Smooth muscle cell of the pulmonary artery (primary cell): ENCODE results near the gene TACO1. TPM values are rescaled to one million over a fixed set of nuclear protein-coding genes. Genes with fewer than 3 reads are reported as not detected.

ENCODE experiments used
- total RNA-seq: library from RNA; depleted of rRNA; stranded (reverse); fragments of >200 nt; gene quantifications from 2 replicates; pipeline ENCODE4 v1.2.3, GENCODE V29; 2014

The TACO1 gene
- 11.7 and 14.1 TPM in 2 replicates for total RNA-seq

DNA sequence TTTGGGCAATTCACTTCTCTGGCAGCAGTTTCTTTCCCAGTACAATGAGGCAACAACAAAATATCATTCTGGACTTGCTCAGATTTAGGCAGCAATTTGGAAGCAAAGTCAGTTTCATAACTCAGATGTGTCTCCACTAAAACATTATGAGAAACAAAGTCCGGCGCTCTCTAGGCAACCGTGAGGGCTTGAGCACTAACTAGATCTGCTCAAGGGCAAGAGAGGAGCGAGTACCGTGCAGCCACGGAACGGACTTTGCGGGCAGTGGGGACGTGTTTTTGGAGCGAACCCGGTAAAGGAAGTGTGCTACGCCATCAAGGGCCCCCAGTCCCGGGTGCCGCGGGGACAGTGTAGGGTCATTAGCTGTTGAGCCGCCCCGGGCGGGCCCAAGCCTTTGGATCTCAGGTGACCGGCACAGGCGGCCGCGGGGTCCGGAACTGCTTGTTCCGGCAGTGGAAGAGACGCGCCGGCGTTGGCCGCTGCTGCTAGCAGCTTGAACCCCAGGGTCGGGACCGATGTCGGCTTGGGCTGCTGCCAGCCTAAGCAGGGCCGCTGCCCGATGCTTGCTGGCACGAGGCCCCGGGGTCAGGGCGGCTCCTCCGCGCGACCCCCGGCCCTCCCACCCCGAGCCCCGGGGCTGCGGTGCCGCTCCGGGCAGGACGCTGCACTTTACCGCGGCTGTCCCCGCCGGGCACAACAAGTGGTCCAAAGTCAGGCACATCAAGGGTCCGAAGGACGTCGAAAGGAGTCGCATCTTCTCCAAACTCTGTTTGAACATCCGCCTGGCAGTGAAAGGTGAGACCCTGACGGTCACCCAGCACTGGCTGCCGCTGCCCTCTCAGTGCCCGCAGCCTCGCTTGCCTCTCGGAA, at the start of gene TACO1:
TSS of gene TACO1 (plus strand) at position 327 of the 870 bp plus-strand sequence. CDS start at position 516, 189 bp downstream.

DNA sequence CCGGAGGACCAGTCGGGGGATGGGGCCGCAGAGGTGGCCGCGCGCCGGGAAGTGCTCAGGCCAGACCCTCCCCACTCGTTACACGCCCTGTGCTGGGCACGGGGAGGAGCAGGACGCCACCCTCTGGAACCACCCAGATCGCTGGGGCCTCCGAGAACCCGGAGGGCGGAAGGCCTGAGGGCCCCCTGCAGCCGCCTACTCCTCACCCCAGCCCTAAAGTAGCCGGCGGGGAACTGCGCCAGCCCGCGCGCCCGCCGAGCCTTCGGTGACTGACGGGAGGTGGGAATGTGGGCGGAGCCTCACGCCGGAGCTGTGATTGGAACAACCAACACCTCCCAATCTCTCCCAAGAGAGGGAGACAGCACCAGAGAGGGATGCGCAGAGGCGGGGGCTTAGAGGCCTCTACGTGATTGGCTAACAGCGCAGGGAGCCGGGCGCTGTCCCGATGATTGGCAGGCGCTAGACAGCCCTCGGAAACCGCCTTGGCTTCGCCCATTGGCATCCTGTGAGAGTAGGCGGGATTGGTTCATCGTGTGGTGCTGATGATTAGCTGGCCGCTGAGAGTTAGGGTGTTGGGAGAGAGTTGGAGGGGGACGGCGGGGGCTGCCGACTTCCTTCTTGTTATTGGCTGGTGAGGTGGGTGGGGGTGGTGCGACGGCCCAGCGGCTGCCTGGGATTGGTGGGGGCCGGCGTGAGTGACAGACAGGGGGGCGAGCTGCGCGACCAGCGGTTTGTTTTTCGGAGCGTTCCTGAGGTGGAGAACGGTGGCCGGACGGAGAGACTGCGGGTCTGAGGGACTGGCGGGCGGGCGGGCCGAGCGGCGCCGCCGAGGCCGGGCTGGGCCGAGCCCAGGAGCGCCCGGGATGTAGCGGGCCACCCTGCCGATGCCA, 21.2 kb downstream of the TACO1 start, which contains the start of gene MAP3K3:
TSS of gene MAP3K3 (plus strand) at position 734 of the 890 bp plus-strand sequence. CDS start 343 bp downstream, outside the sequence.

Other genes with a start within 250 kb of the TACO1 start
- gene CYB561, start 154.6 kb upstream of the TACO1 start, total RNA-seq = 34.9 and 36.4 TPM in 2 replicates
- 3.5 and 3.8 TPM in 2 replicates for gene ACE, start 123.8 kb upstream of the TACO1 start, total RNA-seq
- not detected in 2 replicates for gene KCNH6, start 77.5 kb upstream of the TACO1 start, total RNA-seq
- gene DCAF7, start 50.4 kb upstream of the TACO1 start, total RNA-seq = 26.7 and 30.4 TPM in 2 replicates
- 42.1 and 43.8 TPM in 2 replicates for gene MAP3K3, start 21.5 kb downstream of the TACO1 start, total RNA-seq
- gene LIMD2, start 99.2 kb downstream of the TACO1 start, total RNA-seq = 4.9 and 9.0 TPM in 2 replicates
- 23.7 and 25.8 TPM in 2 replicates for gene STRADA, start 140.9 kb downstream of the TACO1 start, total RNA-seq
- gene CCDC47, start 172.7 kb downstream of the TACO1 start, total RNA-seq = 89.7 and 94.5 TPM in 2 replicates
- 66.3 and 76.8 TPM in 2 replicates for gene DDX42, start 173.3 kb downstream of the TACO1 start, total RNA-seq
- gene PSMC5, start 226.5 kb downstream of the TACO1 start, total RNA-seq = 58.6 and 61.6 TPM in 2 replicates
- gene FTSJ3, start 226.8 kb downstream of the TACO1 start, total RNA-seq = 31.9 and 47.7 TPM in 2 replicates
- 61.6 and 64.3 TPM in 2 replicates for gene SMARCD2, start 241.8 kb downstream of the TACO1 start, total RNA-seq